ENCODE data around the gene PUM1. TPM values are rescaled to one million over a fixed set of nuclear protein-coding genes. Genes with fewer than 3 reads are reported as not detected.
"Not testable (repeated sequence)": the region's sequence is repeated elsewhere in the genome, so short reads cannot be mapped to it uniquely, and the experiment has no call there.

The PUM1 gene
- 100 to 1,000 TPM; 112 to 113 TPM for total RNA-seq

DNA sequence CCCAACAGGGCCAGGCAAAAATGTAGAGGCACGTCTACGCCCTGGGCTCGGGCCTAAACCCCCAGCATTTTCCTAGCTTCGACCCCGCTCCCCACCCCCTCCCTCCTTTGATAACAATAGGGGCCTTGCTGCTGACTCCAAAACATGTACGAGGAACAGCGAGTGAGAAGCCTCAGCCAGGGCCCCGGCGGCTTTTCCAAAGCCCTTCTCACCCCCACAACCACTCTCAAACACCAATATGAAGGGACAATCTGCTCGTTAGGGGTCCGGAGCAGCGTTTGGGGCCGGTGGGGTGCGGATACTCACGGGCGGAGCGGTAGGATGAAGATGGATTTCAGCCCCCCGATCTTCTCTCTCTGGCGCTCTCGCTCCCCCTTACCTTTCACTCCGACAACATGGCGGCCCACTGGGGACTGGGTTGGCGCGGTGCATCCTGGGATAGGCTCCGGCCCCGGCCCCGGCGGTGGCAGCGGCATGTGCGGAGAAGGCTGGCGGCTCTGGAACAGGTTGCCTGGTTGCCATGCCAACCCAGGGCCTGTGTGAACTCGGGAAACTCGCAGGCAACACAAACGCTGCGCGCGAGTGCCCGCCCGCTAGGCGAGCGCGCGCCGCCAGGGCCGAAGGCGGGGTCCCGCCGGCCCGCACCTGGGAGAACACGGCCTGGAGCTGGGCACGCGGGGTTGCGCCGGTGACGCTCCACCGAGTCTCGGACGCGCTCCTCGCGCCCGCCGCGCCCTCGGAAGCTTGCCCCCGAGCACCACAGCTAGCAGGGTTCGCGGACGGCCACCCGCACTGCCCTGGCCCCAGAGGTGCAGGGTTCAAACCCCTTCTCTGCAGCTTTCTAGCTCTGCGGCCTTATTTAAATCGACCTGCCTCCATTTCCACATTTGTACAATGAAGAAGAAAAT is at the start of gene PUM1:
PUM1 (minus strand) TSS at position 408 of the 908 bp plus-strand sequence. CDS start 6,151 bp downstream, outside the sequence.
- Mint-ChIP-seq H3K36me3 (peaks cover 10% of the 10 kb centered on the region), H3K9me3 (ENCODE audit: low read depth) (no peaks in the 10 kb centered on the region), H3K27me3 (no peaks in the 10 kb centered on the region), H3K4me1 (peaks cover 20% of the 10 kb centered on the region), H3K27ac (peak within 1 kb of the TSS; percentile 99), H3K4me3 (peak within 1 kb of the TSS; percentile 99)
- CTCF ChIA-PET = interaction anchor here (0.8 kb wide), 2 partner anchors 7 to 143 kb away, joined by 3 read pairs; no protein-coding TSS in a partner anchor
- peak; percentile 94 for ATAC-seq
- peak; percentile 99 for DNase-seq

DNA sequence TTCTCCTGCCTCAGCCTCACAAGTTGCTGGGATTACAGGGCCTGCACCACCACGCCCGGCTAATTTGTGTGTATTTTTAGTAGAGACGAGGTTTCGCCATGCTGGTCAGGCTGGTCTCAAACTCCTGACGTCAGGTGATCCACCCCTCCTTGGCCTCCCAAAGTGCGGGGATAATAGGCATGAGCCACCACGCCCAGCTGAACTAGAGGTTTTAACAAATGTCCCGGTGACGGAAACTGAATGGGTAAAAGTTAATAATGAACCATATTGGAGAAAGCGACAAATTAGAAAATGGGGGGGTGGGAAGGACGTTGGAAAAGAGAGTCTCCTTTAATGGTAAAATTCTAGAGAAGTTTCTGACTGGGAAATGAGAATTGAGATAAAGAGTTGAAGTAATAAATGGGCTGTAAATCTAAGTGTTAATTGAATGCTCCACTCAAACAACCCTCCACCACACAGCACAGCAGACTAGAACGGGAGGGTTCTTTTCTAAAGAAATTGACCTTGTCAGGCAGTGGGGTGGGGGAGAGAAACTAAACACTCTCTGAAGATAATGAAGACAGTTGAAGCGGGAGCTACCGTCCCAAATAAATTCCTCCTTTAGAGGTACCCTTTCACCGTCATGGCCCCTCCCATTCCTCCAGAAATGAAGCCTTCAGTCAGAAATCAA is 46.9 kb upstream of the PUM1 start:
- Mint-ChIP-seq H3K4me3 (no peak overlapping the region), H3K9me3 (ENCODE audit: low read depth) (no peaks in the 10 kb centered on the region), H3K36me3 (no peaks in the 10 kb centered on the region), H3K27ac (no peak overlapping the region), H3K27me3 (peaks cover 12% of the 10 kb centered on the region), H3K4me1 (no peaks in the 10 kb centered on the region)
- ATAC-seq = no peak
- CTCF ChIA-PET = no interaction called here
- no peak for DNase-seq

- H3K36me3 Mint-ChIP-seq = no peaks in the 10 kb centered on the region
- peaks cover 12% of the 10 kb centered on the region for H3K27me3 Mint-ChIP-seq
- no peaks in the 10 kb centered on the region for H3K9me3 Mint-ChIP-seq (ENCODE audit: low read depth)
- H3K4me3 Mint-ChIP-seq = no peak overlapping the region
- no peak overlapping the region for H3K27ac Mint-ChIP-seq
- DNase-seq = no peak
- no peak for ATAC-seq
- CTCF ChIA-PET = interaction anchor here (0.7 kb wide), 1 partner anchor 20 kb away, joined by 4 read pairs; no protein-coding TSS in a partner anchor
- no peaks in the 10 kb centered on the region for H3K4me1 Mint-ChIP-seq
Observed at GRCh38 chr1:31111290-31111951, 45.9 kb upstream of the PUM1 start.

GRCh38 chr1:31110846-31111245 is 45.3 kb upstream of the PUM1 start:
- Mint-ChIP-seq H3K36me3 (no peaks in the 10 kb centered on the region), H3K27me3 (peaks cover 8% of the 10 kb centered on the region), H3K9me3 (ENCODE audit: low read depth) (no peaks in the 10 kb centered on the region), H3K4me3 (no peak overlapping the region), H3K4me1 (no peaks in the 10 kb centered on the region), H3K27ac (no peak overlapping the region)
- ATAC-seq (no peak), DNase-seq (no peak)
- CTCF ChIA-PET = no interaction called here

- CTCF ChIA-PET = no interaction called here
- Mint-ChIP-seq H3K4me3 (no peak overlapping the region), H3K4me1 (no peaks in the 10 kb centered on the region), H3K9me3 (ENCODE audit: low read depth) (no peaks in the 10 kb centered on the region), H3K27ac (no peak overlapping the region), H3K27me3 (peaks cover 7% of the 10 kb centered on the region), H3K36me3 (no peaks in the 10 kb centered on the region)
- DNase-seq = no peak
- ATAC-seq = no peak
Observed at GRCh38 chr1:31108861-31109260, 43.3 kb upstream of the PUM1 start.

DNA sequence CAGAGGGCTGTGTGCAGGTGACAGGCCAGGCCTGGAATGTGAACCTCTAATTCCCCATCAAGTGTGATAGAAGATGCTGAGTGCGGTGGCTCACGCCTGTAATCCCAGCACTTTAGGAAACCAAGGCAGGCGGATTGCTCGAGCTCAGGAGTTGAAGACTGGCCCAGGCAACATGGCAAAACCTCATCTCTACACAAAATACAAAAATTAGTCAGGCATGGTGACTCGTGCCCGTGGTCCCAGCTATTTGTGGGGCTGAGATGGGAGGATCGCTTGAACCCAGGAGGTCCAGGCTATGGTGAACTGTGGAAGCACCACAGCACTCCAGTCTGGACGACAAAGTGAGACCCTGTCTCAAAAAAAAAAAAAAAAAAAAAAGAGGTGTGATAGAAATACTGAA is 40.1 kb upstream of the PUM1 start:
- ATAC-seq (no peak), DNase-seq (no peak)
- no peaks in the 10 kb centered on the region for H3K9me3 Mint-ChIP-seq (ENCODE audit: low read depth)
- no peaks in the 10 kb centered on the region for H3K4me1 Mint-ChIP-seq
- CTCF ChIA-PET = interaction anchor here (0.7 kb wide), 2 partner anchors 289 to 1020 kb away, joined by 3 read pairs; no protein-coding TSS in a partner anchor
- no peak overlapping the region for H3K4me3 Mint-ChIP-seq
- no peak overlapping the region for H3K27ac Mint-ChIP-seq
- peaks cover 5% of the 10 kb centered on the region for H3K27me3 Mint-ChIP-seq
- H3K36me3 Mint-ChIP-seq = no peaks in the 10 kb centered on the region

GRCh38 chr1:31102501-31102950 is 37.0 kb upstream of the PUM1 start:
- no peaks in the 10 kb centered on the region for H3K9me3 Mint-ChIP-seq (ENCODE audit: low read depth)
- H3K4me3 Mint-ChIP-seq = no peak overlapping the region
- CTCF ChIA-PET = no interaction called here
- DNase-seq (no peak), ATAC-seq (no peak)
- no peaks in the 10 kb centered on the region for H3K27me3 Mint-ChIP-seq
- H3K4me1 Mint-ChIP-seq = no peaks in the 10 kb centered on the region
- H3K36me3 Mint-ChIP-seq = no peaks in the 10 kb centered on the region
- H3K27ac Mint-ChIP-seq = no peak overlapping the region

DNA sequence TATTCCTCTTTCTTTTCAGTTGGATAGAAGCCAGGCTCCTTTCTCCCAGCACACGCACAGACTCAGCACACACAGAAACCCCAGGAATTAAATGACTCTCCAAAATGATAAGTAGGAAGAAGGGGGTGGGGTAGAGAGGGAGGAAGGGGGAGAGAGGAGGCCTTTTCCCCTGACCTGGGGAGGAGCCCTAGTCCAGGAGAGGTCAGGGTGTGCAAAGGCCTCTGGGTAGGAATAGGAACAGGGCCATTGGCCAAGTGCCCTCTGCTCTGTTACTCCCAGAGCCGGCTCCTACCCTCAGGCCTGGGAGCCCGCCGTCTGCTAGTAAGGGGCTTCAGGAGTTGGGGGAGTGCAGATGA is 35.6 kb upstream of the PUM1 start:
- CTCF ChIA-PET = no interaction called here
- H3K27me3 Mint-ChIP-seq = no peaks in the 10 kb centered on the region
- H3K4me3 Mint-ChIP-seq = no peak overlapping the region
- ATAC-seq = no peak
- no peaks in the 10 kb centered on the region for H3K36me3 Mint-ChIP-seq
- no peak overlapping the region for H3K27ac Mint-ChIP-seq
- DNase-seq = no peak
- no peaks in the 10 kb centered on the region for H3K9me3 Mint-ChIP-seq (ENCODE audit: low read depth)
- H3K4me1 Mint-ChIP-seq = no peaks in the 10 kb centered on the region

DNA sequence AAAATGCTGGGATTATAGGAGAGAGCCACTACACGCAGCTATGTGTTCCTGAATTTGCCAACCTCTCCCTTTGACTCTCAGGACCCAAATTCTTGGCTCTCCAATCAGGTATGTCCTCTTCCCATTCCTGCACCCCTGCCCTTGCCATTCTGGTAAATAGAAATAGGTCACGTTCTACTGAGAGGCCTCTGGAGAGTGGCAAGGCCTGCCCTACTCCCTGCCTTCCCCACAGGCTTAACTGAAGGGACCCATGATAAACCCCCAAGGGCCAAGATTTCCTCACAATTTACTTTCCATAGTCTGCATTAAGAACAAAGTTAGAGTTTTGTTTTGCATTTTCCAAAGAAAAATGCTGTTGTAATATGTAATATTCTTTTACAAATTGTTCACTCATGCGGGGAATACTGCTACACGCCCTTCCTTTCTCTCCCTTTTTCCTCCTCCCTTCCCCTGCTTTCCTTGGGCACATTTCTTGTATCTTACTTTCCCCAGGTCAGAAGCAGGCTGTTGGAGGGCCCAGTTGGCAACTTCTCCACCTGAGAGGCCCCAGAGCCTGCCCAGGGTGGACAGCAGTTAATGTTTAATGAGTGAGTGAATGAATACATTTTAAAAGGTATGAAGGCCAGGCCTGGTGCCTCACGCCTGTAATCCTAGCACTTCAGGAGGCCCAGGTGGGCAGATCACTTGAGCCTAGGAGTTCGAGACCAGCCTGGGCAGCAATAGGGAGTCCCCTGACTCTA is 33.9 kb upstream of the PUM1 start:
- Mint-ChIP-seq H3K36me3 (no peaks in the 10 kb centered on the region), H3K27me3 (no peaks in the 10 kb centered on the region), H3K27ac (no peak overlapping the region), H3K9me3 (ENCODE audit: low read depth) (no peaks in the 10 kb centered on the region), H3K4me3 (no peak overlapping the region), H3K4me1 (no peaks in the 10 kb centered on the region)
- no peak for DNase-seq
- ATAC-seq = no peak
- CTCF ChIA-PET = no interaction called here

DNA sequence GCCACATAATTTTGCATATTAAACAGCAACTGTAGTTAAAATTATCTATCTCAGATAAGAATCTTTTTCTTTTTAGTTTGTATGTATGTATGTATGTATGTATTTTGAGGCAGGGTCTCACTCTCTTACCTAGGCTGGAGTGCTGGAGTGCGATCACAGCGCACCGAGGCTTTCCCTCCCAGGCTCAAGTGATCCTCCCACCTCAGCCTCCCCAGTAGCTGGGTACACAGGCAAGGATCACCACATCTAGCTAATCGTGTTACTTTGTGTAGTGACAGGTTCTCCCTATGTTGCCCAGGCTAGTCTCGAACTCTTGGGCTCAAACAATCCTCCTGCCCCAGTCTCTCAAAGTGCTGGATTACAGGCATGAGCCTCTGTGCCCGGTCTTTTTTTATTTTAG is 30.5 kb upstream of the PUM1 start:
- Mint-ChIP-seq H3K4me1 (no peaks in the 10 kb centered on the region), H3K27me3 (no peaks in the 10 kb centered on the region), H3K9me3 (ENCODE audit: low read depth) (no peaks in the 10 kb centered on the region), H3K27ac (no peak overlapping the region), H3K36me3 (no peaks in the 10 kb centered on the region), H3K4me3 (no peak overlapping the region)
- no peak for DNase-seq
- ATAC-seq = no peak
- CTCF ChIA-PET = no interaction called here

GRCh38 chr1:31095298-31095981 is 29.9 kb upstream of the PUM1 start:
- H3K9me3 Mint-ChIP-seq (ENCODE audit: low read depth) = no peaks in the 10 kb centered on the region
- H3K4me1 Mint-ChIP-seq = no peaks in the 10 kb centered on the region
- no peak overlapping the region for H3K27ac Mint-ChIP-seq
- CTCF ChIA-PET = no interaction called here
- DNase-seq (no peak), ATAC-seq (no peak)
- no peak overlapping the region for H3K4me3 Mint-ChIP-seq
- H3K36me3 Mint-ChIP-seq = no peaks in the 10 kb centered on the region
- H3K27me3 Mint-ChIP-seq = no peaks in the 10 kb centered on the region

DNA sequence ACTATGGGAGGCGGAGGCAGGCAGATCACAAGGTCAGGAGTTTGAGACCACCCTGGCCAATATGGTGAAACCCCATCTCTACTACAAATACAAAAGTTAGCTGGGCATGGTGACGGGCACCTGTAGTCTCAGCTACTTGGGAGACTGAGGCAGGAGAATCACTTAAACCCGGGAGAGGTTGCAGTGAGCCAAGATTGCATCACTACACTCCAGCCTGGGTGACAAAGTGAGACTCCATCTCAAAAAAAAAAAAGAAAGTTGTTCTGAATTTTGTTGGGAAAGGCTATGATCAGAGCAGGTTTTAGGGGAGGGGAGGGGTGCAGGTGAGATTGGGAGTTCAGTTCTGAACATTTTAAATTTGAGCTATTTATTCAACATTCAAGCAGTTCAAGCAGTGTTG is 22.6 kb upstream of the PUM1 start:
- H3K4me1 Mint-ChIP-seq; DNase-seq; ATAC-seq; CTCF ChIA-PET; H3K36me3 Mint-ChIP-seq; H3K27ac Mint-ChIP-seq; H3K9me3 Mint-ChIP-seq (ENCODE audit: low read depth); H3K4me3 Mint-ChIP-seq; H3K27me3 Mint-ChIP-seq: not testable (repeated sequence)
